Ishikawa (cell line): Measurements from ENCODE around the gene ADAMTS15.

Experiments
- CEBPB ChIP-seq: IDR thresholded peaks from 2 replicates; pipeline ENCODE4 v1.6.1; 2012
- CREB1 ChIP-seq: IDR thresholded peaks from 2 replicates; pipeline ENCODE4 v1.6.1; 2012; ENCODE audit warnings: low read depth
- EGR1 ChIP-seq: IDR thresholded peaks from 2 replicates; pipeline ENCODE4 v1.6.1; 2012
- EP300 ChIP-seq: IDR thresholded peaks from 2 replicates; pipeline ENCODE4 v1.6.1; 2012; ENCODE audit warnings: borderline replicate concordance
- FOXM1 ChIP-seq: IDR thresholded peaks from 2 replicates; pipeline ENCODE4 v1.6.1; 2012; ENCODE audit warnings: low read depth, borderline replicate concordance
- NFIC ChIP-seq: IDR thresholded peaks from 2 replicates; pipeline ENCODE4 v1.6.1; 2012
- RAD21 ChIP-seq: IDR thresholded peaks from 2 replicates; pipeline ENCODE4 v1.6.1; 2012; ENCODE audit warnings: low read depth
- TAF1 ChIP-seq: IDR thresholded peaks from 2 replicates; pipeline ENCODE4 v1.6.1; 2012; ENCODE audit warnings: low read depth, mild to moderate bottlenecking
- TCF12 ChIP-seq: IDR thresholded peaks from 2 replicates; pipeline ENCODE4 v1.6.1; 2012; ENCODE audit warnings: low read depth
- TEAD4 ChIP-seq: IDR thresholded peaks from 2 replicates; pipeline ENCODE4 v1.6.1; 2012
- USF1 ChIP-seq: IDR thresholded peaks from 2 replicates; pipeline ENCODE4 v1.6.1; 2012
- YY1 ChIP-seq: IDR thresholded peaks from 2 replicates; pipeline ENCODE4 v1.6.1; 2012; ENCODE audit warnings: low read depth
- ZBTB7A ChIP-seq: IDR thresholded peaks from 2 replicates; pipeline ENCODE4 v1.6.1; 2012; ENCODE audit warnings: low read depth
- TF ChIP-seq, protein P1 (sequence below): IDR thresholded peaks from 2 replicates; pipeline ENCODE4 v1.6.1; 2012
- TF ChIP-seq, protein P2 (sequence below): IDR thresholded peaks from 2 replicates; pipeline ENCODE4 v1.6.1; 2012; ENCODE audit warnings: low read depth, mild to moderate bottlenecking

ADAMTS15 gene

GRCh38 chr11:130487924-130488815, 39.7 kb downstream of the ADAMTS15 start:
- no peak for TF ChIP-seq YY1
- TF ChIP-seq TAF1, result no peak
- TF ChIP-seq, protein P1, sequence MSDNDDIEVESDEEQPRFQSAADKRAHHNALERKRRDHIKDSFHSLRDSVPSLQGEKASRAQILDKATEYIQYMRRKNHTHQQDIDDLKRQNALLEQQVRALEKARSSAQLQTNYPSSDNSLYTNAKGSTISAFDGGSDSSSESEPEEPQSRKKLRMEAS, result no peak
- no peak for TF ChIP-seq EP300
- no peak for TF ChIP-seq CEBPB
- no peak for TF ChIP-seq RAD21
- no peak for TF ChIP-seq FOXM1
- TF ChIP-seq ZBTB7A, result no peak
- no peak for TF ChIP-seq TCF12
- no peak for TF ChIP-seq USF1
- no peak for TF ChIP-seq CREB1
- no peak for TF ChIP-seq NFIC
- TF ChIP-seq EGR1, result no peak
- no peak for TF ChIP-seq TEAD4
- TF ChIP-seq, protein P2, sequence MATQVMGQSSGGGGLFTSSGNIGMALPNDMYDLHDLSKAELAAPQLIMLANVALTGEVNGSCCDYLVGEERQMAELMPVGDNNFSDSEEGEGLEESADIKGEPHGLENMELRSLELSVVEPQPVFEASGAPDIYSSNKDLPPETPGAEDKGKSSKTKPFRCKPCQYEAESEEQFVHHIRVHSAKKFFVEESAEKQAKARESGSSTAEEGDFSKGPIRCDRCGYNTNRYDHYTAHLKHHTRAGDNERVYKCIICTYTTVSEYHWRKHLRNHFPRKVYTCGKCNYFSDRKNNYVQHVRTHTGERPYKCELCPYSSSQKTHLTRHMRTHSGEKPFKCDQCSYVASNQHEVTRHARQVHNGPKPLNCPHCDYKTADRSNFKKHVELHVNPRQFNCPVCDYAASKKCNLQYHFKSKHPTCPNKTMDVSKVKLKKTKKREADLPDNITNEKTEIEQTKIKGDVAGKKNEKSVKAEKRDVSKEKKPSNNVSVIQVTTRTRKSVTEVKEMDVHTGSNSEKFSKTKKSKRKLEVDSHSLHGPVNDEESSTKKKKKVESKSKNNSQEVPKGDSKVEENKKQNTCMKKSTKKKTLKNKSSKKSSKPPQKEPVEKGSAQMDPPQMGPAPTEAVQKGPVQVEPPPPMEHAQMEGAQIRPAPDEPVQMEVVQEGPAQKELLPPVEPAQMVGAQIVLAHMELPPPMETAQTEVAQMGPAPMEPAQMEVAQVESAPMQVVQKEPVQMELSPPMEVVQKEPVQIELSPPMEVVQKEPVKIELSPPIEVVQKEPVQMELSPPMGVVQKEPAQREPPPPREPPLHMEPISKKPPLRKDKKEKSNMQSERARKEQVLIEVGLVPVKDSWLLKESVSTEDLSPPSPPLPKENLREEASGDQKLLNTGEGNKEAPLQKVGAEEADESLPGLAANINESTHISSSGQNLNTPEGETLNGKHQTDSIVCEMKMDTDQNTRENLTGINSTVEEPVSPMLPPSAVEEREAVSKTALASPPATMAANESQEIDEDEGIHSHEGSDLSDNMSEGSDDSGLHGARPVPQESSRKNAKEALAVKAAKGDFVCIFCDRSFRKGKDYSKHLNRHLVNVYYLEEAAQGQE, result no peak

- no peak for TF ChIP-seq EGR1
These were observed 40.6 kb downstream of the ADAMTS15 start for GRCh38 chr11:130488848-130489584.

DNA sequence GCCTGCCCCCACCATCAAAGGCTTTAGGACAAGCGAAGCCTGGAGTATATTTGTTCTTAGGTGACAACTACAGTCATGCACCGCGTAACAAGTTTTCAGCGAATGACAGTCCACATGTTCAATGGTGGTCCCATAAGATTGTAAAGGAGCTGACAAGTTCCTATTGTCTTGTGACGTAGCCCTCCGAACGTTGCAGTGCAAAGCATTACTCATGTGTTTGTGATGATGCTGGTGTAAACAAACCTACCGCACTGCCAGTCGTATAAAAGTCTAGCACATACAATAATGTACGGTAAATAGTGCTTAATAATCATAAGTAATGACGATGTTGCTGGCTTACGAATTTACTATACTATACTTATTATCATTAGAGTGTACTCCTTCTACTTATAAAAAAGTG, 41.3 kb downstream of the ADAMTS15 start:
- TF ChIP-seq EGR1 (no peak), USF1 (no peak), YY1 (no peak), EP300 (no peak), TEAD4 (no peak), ZBTB7A (no peak), CREB1 (no peak), NFIC (no peak), TCF12 (no peak), FOXM1 (no peak), TAF1 (no peak), RAD21 (no peak), CEBPB (no peak)
- TF ChIP-seq, protein P2, result no peak
- TF ChIP-seq, protein P1, result no peak

DNA sequence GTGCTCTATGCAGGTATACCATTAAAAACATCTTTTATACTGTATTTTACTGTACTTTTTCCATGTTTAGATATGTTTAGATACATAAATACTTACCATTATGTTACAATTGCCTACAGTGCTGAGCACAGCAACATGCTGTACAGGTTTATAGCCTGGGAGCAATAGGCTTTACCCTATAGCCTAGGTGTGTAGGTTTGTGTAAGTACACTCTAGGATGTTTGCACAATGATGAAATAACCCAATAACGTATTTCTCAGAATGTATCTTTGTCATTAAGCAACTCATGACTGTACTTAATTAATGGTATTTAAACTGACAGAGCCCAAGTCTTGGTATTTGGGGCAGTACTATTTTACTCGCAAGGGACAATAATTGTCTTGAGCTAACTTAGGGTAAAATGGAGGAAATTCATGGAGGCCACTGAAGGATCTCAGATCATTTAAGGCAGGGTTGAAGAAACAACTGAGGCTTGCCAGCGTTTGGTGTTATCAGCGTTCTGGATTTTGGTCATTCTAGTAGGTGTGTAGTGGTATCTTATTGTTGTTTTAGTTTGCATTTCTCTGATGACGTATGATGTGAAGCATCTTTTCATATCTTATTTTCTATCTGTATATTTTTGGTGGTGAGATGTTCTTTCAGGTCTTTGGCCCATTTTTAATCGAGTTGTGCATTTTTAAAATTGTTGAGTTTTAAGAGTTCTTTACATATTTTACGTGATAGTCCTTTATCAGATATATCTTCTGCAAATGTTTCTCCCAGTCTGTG, 42.4 kb downstream of the ADAMTS15 start:
- TF ChIP-seq YY1 (no peak), CEBPB (no peak), ZBTB7A (no peak), FOXM1 (no peak), TEAD4 (no peak), NFIC (no peak), TAF1 (no peak), EGR1 (no peak), TCF12 (no peak), CREB1 (no peak), USF1 (no peak), RAD21 (no peak), EP300 (no peak)
- TF ChIP-seq, protein P1, result no peak
- TF ChIP-seq, protein P2, result no peak
